HG02798 (cell line): ENCODE measurements around the gene KLHL28.
A peak's percentile ranks its signal among the peaks of the same experiment; 100 is the strongest.

Source experiments
- ATAC-seq: cut with Tn5 transposase; IDR thresholded peaks from one replicate; pipeline ENCODE4 v1.9.1; 2021; ENCODE audit warnings: mild to moderate bottlenecking; ENCODE audit not compliant: unreplicated experiment, poor library complexity

KLHL28 gene

GRCh38 chr14:44961554-44962333 lies at the start of gene KLHL28, which contains the start of gene TOGARAM1:
Gene KLHL28, minus strand, starts transcription at chr14:44961947. Its CDS starts 16,019 bp downstream, at chr14:44945928.
Gene TOGARAM1, plus strand, starts transcription at chr14:44962190. Its CDS starts 232 bp downstream, at chr14:44962422.
- peak; percentile 95 for ATAC-seq

- ATAC-seq: no peak
These were observed 42.2 kb upstream of the KLHL28 start for GRCh38 chr14:45003924-45004323.

DNA sequence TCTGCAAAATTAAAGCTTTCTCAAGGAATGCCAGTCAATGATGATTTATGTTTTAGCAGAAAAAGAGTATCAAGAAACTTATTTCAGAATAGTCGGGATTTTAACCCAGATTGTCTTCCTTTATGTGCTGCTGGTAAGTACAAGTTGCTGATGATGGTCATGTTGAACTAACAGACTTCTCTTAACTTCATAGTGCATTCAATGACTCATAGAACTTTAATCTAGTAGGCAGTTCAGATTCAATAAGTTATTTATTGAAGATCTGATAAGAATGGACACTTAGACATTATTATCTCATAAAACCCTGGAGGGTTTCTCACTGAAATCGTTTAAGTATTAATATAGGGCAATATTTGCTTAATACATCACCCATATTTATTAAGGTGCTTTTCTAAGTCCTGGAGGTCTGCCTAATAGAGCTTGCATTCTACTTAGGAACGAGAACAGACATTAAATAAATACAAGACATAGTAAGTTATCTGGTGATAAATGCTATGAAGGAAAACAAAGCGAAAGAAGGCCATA lies 34.1 kb upstream of the KLHL28 start:
- ATAC-seq: no peak

GRCh38 chr14:44995196-44995595 lies 33.4 kb upstream of the KLHL28 start:
- ATAC-seq: no peak

DNA sequence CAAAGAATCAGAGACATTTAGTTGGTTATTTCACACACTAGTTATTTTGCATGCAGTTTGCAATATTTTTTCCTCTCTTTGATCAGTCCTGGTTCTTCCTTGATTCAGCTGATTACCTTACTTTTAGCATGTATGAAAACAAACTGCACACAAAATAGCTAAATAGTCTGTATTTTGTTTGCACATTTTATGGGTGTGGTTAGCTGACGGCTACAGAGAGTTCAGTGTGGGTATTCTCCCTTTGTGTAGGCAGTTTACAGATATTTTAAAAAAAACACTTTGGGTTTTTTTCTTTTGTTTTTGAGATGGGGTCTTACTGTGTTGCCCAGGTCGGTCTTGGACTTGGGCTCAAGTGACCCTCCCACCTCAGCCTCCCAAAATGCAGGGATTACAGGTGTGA lies 28.8 kb upstream of the KLHL28 start:
- ATAC-seq: no peak

DNA sequence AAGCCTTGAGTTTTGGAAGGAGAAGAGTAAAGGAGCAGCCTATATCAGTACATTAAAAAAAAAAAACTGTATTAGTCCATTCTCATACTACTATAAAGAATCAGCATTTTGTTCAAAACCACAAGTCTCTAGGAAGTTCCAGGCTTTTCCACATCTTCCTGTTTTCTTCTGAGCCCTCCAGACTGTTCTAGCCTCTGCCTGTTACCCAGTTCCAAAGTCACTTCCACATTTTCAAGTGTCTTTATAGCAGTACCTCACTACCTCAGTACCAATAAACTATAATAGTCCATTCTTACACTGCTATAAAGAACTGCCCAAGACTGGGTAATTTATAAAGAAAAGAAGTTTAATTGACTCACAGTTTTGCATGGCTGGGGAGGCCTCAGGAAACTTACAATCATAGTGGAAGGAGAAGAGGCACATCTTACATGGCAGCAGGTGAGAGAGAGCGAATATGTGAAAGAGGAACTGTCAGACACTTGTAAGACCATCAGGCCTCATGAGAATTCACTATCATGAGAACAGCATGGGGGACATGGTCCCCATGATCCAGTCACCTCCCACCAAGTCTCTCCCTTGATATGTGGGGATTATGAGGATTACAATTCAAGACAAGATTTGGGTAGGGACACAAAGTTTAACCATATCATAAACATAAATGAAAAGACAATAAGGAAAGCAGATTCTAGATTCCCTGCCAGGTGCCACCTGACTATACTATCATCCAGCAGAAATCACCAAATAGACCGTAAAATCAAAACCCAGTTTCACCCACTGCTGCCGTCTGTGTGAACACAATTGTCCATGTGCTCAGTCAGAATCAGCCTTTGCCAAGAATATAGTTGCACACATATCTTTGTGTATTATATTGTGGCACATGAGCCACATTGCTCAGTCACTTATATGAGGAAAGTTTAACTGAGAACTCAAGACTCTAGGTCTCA lies 28.0 kb upstream of the KLHL28 start:
- no peak for ATAC-seq

- no peak for ATAC-seq
These were observed 26.9 kb upstream of the KLHL28 start for GRCh38 chr14:44988694-44989093.

DNA sequence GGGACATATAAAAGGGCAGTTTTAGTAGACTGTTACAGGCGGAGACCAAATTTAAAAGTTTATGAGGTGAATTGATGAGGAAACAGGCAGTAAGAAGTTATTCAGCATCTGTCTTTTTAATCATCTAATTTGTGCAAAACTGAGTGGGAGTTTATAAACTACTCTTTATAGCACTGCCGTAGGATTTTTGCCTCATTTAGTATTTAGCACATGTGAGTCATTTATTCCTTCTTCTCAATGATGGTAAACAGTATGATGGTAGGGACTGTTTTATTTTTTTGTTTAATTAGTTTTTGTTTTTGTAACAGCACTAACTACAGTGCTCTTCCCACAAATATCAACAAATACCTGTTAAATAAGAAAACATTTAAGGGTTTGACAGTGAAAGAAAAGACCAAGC lies 20.8 kb upstream of the KLHL28 start:
- no peak for ATAC-seq

DNA sequence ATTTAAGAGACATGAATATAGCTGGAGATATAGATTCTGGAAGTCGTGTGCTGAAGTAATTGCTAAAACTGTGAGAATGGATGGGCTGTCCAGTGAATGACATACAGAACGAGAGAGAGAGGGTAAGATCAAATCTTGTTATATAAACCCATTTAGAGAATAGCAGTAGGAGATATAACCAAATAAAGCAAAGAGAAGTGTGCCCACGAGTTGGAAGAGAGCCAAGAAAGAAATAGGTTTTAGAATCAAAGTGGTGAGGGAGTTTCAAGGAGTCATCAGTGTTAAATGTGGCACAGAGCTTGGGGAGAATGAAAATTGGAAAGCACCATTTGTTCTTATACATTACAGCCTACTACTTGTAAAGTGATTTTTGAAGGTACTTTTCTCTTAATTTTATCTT lies 19.5 kb upstream of the KLHL28 start:
- ATAC-seq: no peak

GRCh38 chr14:44979740-44980356 lies 18.1 kb upstream of the KLHL28 start:
- ATAC-seq: no peak

DNA sequence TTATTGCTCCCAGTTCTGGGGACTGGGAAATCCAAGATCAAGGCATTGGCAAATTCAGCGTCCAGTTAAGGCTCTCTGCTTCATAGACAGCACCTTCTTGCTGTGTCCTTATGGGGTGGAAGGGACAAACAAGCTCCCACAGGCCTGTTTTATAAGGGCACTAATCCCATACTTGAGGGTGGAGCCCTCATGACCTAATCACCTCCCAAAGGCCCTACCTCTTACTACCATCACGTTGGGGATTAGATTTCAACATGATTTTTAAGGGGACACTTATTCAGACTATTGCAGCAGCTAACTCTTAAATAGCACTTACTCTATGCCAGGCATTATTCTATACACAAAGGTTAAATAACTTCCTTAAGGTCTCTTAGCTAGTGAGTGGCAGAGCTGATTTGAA lies 17.5 kb upstream of the KLHL28 start:
- no peak for ATAC-seq

- ATAC-seq: no peak
These were observed 9.7 kb upstream of the KLHL28 start for GRCh38 chr14:44971459-44971858.

DNA sequence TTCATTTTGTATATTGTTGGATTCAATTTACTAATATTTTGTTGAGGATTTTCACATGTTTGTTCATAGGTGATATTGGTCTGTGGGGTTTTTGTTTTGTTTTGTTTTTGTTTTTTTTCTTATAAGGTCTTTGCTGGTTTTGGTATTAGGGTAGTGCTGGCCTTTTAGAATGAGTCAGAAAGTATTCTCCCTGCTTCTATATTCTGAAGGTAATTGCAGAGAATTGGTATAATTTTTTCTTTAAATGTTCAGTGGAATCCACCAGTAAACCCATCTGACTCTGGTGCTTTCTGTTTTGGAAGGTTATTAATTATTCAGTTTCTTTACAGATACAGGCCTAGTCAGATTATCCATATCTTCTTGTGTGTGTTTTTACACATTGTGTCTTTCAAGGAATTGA lies 9.2 kb upstream of the KLHL28 start:
- ATAC-seq: peak; percentile 27

GRCh38 chr14:44968714-44969113 lies 7.0 kb upstream of the KLHL28 start:
- ATAC-seq: no peak

- no peak for ATAC-seq
These were observed 5.0 kb upstream of the KLHL28 start for GRCh38 chr14:44966601-44967336.

GRCh38 chr14:44963775-44964380 lies 2.1 kb upstream of the KLHL28 start:
- ATAC-seq: no peak

- no peak for ATAC-seq
These were observed 1.3 kb upstream of the KLHL28 start for GRCh38 chr14:44963044-44963528.

DNA sequence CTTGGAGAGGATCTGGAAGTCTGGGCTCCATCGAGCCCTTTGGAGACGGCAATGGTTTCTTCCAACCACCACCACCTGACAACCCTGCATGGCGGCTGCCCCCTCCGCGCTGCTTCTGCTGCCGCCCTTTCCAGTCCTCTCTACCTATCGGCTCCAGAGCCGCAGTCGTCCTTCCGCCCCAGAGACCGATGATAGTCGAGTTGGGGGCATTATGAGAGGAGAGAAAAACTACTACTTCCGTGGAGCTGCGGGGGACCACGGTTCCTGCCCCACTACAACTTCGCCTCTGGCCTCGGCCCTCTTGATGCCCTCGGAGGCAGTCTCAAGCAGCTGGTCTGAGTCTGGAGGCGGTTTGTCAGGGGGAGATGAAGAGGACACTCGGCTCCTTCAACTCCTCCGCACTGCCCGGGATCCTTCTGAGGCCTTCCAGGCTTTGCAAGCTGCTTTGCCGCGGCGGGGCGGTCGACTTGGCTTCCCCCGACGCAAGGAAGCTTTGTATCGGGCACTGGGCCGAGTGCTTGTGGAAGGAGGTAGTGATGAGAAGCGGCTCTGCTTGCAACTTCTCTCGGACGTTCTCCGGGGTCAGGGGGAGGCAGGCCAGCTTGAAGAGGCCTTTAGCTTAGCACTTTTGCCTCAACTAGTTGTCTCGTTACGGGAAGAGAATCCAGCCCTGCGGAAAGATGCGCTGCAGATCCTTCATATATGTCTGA lies 742 bp upstream of the KLHL28 start:
- peak; percentile 29 for ATAC-seq

- ATAC-seq: peak; percentile 23
These were observed 595 bp downstream of the KLHL28 start for GRCh38 chr14:44961151-44961553.
